Lower leg skin (tissue), 4 donors: ENCODE results near the gene RAG2. TPM values are rescaled to one million over a fixed set of nuclear protein-coding genes. Genes with fewer than 3 reads are reported as not detected.

ENCODE experiments used
- DNase-seq, 2 donors: peaks; one replicate each; pipeline ENCODE4 v3.0.0-alpha.2; 2019; ENCODE audit warnings: low spot score in 2 of 2
- H3K4me3 ChIP-seq: fragments of 200-600 bp; sonication (generic); 2 replicates; pipeline ENCODE4 v1.5.1; 2017; ENCODE audit warnings: mild to moderate bottlenecking, low read depth; ENCODE audit not compliant: poor library complexity, severe bottlenecking
- CTCF ChIP-seq, 3 donors: fragments of 450-650 bp; IDR thresholded peaks; one replicate each; pipeline ENCODE4 v1.5.1; 2016; ENCODE audit warnings: antibody characterized with exemption in 3 of 3, mild to moderate bottlenecking in 3 of 3, moderate library complexity in 2 of 3
- POLR2A ChIP-seq, 2 donors: fragments of 450-650 bp; IDR thresholded peaks; one replicate each; pipeline ENCODE4 v1.6.1; 2016 to 2017; ENCODE audit warnings: antibody characterized with exemption in 2 of 2, mild to moderate bottlenecking in 1 of 2, moderate library complexity in 1 of 2
- WGBS, 2 donors: methylation state at CpG; one replicate each; pipeline ENCODE4 v1.1.5; 2018; 5-methylcytosine and 5-hydroxymethylcytosine counted together
- intact Hi-C: fragments of 100-400 bp; cut with DNase I; formaldehyde crosslinking; loops from one replicate; pipeline ENCODE4 v1.15.0; 2023; ENCODE audit warnings: low total_unique reads
- total RNA-seq, 4 donors: library from RNA; depleted of rRNA; stranded (reverse); fragments of >200 nt; gene quantifications; one replicate each; pipeline ENCODE4 v1.1.0, GENCODE V29; 2016

The RAG2 gene
- total RNA-seq, 4 donors from 2014 or later = not detected

- no peak overlapping the region for H3K4me3 ChIP-seq
- no peak for DNase-seq
Observed at GRCh38 chr11:36569095-36569494, 28.9 kb downstream of the RAG2 start.

GRCh38 chr11:36567694-36568093 lies 30.3 kb downstream of the RAG2 start, which contains the start of gene RAG1:
Gene RAG1 (plus strand): TSS chr11:36568007. CDS start chr11:36573305, 5,298 bp downstream.
- TF ChIP-seq POLR2A (IDR thresholded peaks at IDR 0.05) (no peak), CTCF (IDR thresholded peaks at IDR 0.05) (no peak)

More at GRCh38 chr11:36569095-36569494, 28.9 kb downstream of the RAG2 start:
- TF ChIP-seq POLR2A (IDR thresholded peaks at IDR 0.05) (no peak), CTCF (IDR thresholded peaks at IDR 0.05) (no peak)
- 86 to 89% methylated on average over 4 of the region's 4 CpGs for WGBS, 2 donors
- intact Hi-C loops = loop anchor here (10.0 kb wide), 1 partner anchor 106 kb away; no protein-coding TSS in a partner anchor

GRCh38 chr11:36566407-36567053 lies 31.5 kb downstream of the RAG2 start:
- WGBS, 2 donors = 86% methylated on average over 4 of the region's 4 CpGs
- TF ChIP-seq POLR2A (IDR thresholded peaks at IDR 0.05) = no peak
- no peak for TF ChIP-seq CTCF (IDR thresholded peaks at IDR 0.05)
- intact Hi-C loops = loop anchor here (10.0 kb wide), 1 partner anchor 108 kb away; no protein-coding TSS in a partner anchor
- no peak overlapping the region for H3K4me3 ChIP-seq
- DNase-seq = no peak

More at GRCh38 chr11:36567694-36568093, 30.3 kb downstream of the RAG2 start, which contains the start of gene RAG1:
- intact Hi-C loops = loop anchor here (10.0 kb wide), 1 partner anchor 107 kb away; no protein-coding TSS in a partner anchor
- H3K4me3 ChIP-seq = no peak within 1 kb of the TSS
- no peak for DNase-seq
- WGBS, 2 donors = 71 to 86% methylated on average over 1 of the region's 1 CpG

- 62 to 65% methylated on average over 6 of the region's 6 CpGs for WGBS, 2 donors
- DNase-seq = no peak
- TF ChIP-seq CTCF (IDR thresholded peaks at IDR 0.05) = no peak
- no peak for TF ChIP-seq POLR2A (IDR thresholded peaks at IDR 0.05)
- intact Hi-C loops = loop anchor here (10.0 kb wide), 1 partner anchor 110 kb away; no protein-coding TSS in a partner anchor
- H3K4me3 ChIP-seq = no peak overlapping the region
Observed at GRCh38 chr11:36565031-36565610, 32.9 kb downstream of the RAG2 start.

GRCh38 chr11:36564376-36565030 lies 33.5 kb downstream of the RAG2 start:
- peak in 1 of 2 donors; percentile 24 for DNase-seq
- H3K4me3 ChIP-seq = no peak overlapping the region
- TF ChIP-seq POLR2A (IDR thresholded peaks at IDR 0.05) (no peak), CTCF (IDR thresholded peaks at IDR 0.05) (no peak)
- 3 to 5% methylated on average over 15 of the region's 15 CpGs for WGBS, 2 donors
- intact Hi-C loops = loop anchor here (10.0 kb wide), 1 partner anchor 110 kb away; no protein-coding TSS in a partner anchor
